ENCODE measurements around the gene SLC45A1.

Gene SLC45A1

GRCh38 chr1:8381618-8382017, 63.7 kb downstream of the SLC45A1 start:
- in situ Hi-C loops (cut with HindIII; ENCODE audit: low sequenced_read_pairs): no loop called here
- TF ChIP-seq CTCF (IDR thresholded peaks at IDR 0.05; ENCODE audit: low read depth, low read length): no peak
- DNase-seq (ENCODE audit: low read depth, low spot score): no peak
- no peak overlapping the region for H3K4me3 ChIP-seq (ENCODE audit: low read depth, low read length)

GRCh38 chr1:8382051-8382505, 64.2 kb downstream of the SLC45A1 start:
- H3K4me3 ChIP-seq (ENCODE audit: low read depth, low read length): no peak overlapping the region
- in situ Hi-C loops (cut with HindIII; ENCODE audit: low sequenced_read_pairs): no loop called here
- peak; percentile 78 for DNase-seq (ENCODE audit: low read depth, low spot score)
- TF ChIP-seq CTCF (IDR thresholded peaks at IDR 0.05; ENCODE audit: low read depth, low read length): no peak

GRCh38 chr1:8382608-8383505, 64.9 kb downstream of the SLC45A1 start:
- in situ Hi-C loops (cut with HindIII; ENCODE audit: low sequenced_read_pairs): no loop called here
- no peak for TF ChIP-seq CTCF (IDR thresholded peaks at IDR 0.05; ENCODE audit: low read depth, low read length)
- H3K4me3 ChIP-seq (ENCODE audit: low read depth, low read length): no peak overlapping the region
- no peak for DNase-seq (ENCODE audit: low read depth, low spot score)

- DNase-seq (ENCODE audit: low read depth, low spot score): peak; percentile 19
- in situ Hi-C loops (cut with HindIII; ENCODE audit: low sequenced_read_pairs): no loop called here
- no peak for TF ChIP-seq CTCF (IDR thresholded peaks at IDR 0.05; ENCODE audit: low read depth, low read length)
- no peak overlapping the region for H3K4me3 ChIP-seq (ENCODE audit: low read depth, low read length)
Observed at GRCh38 chr1:8384088-8384487, 66.2 kb downstream of the SLC45A1 start.

GRCh38 chr1:8384577-8384976, 66.7 kb downstream of the SLC45A1 start:
- no peak overlapping the region for H3K4me3 ChIP-seq (ENCODE audit: low read depth, low read length)
- no peak for DNase-seq (ENCODE audit: low read depth, low spot score)
- in situ Hi-C loops (cut with HindIII; ENCODE audit: low sequenced_read_pairs): no loop called here
- TF ChIP-seq CTCF (IDR thresholded peaks at IDR 0.05; ENCODE audit: low read depth, low read length): no peak

GRCh38 chr1:8386247-8386646, 68.3 kb downstream of the SLC45A1 start:
- no peak for TF ChIP-seq CTCF (IDR thresholded peaks at IDR 0.05; ENCODE audit: low read depth, low read length)
- H3K4me3 ChIP-seq (ENCODE audit: low read depth, low read length): no peak overlapping the region
- no peak for DNase-seq (ENCODE audit: low read depth, low spot score)
- in situ Hi-C loops (cut with HindIII; ENCODE audit: low sequenced_read_pairs): no loop called here
